Activated CD4-positive, alpha-beta T cell treated with anti-CD3 and anti-CD28 coated beads for 1 hour (primary cell): ENCODE measurements around the gene AGPAT4.
"Not testable (repeated sequence)": the region's sequence is repeated elsewhere in the genome, so short reads cannot be mapped to it uniquely, and the experiment has no call there.

ENCODE experiments used
- DNase-seq: peaks from one replicate; pipeline ENCODE4 v3.0.0-alpha.2; 2020

The AGPAT4 gene

GRCh38 chr6:161198783-161199460 lies 74.9 kb downstream of the AGPAT4 start:
- no peak for DNase-seq

- no peak for DNase-seq
Measured at GRCh38 chr6:161198176-161198575, 75.7 kb downstream of the AGPAT4 start.

GRCh38 chr6:161195386-161195785 lies 78.5 kb downstream of the AGPAT4 start:
- DNase-seq, result no peak

GRCh38 chr6:161194374-161194773 lies 79.5 kb downstream of the AGPAT4 start:
- no peak for DNase-seq

- DNase-seq, result no peak
Measured at GRCh38 chr6:161192636-161193411, 81.0 kb downstream of the AGPAT4 start.

GRCh38 chr6:161191671-161192070 lies 82.2 kb downstream of the AGPAT4 start:
- DNase-seq, result no peak

- DNase-seq, result no peak
Measured at GRCh38 chr6:161191007-161191406, 82.9 kb downstream of the AGPAT4 start.

GRCh38 chr6:161189891-161190290 lies 84.0 kb downstream of the AGPAT4 start:
- no peak for DNase-seq

GRCh38 chr6:161188547-161189465 lies 85.1 kb downstream of the AGPAT4 start:
- DNase-seq, result no peak

GRCh38 chr6:161186173-161186769 lies 87.6 kb downstream of the AGPAT4 start:
- DNase-seq, result no peak

- no peak for DNase-seq
Measured at GRCh38 chr6:161181121-161181520, 92.7 kb downstream of the AGPAT4 start.

GRCh38 chr6:161178155-161178554 lies 95.7 kb downstream of the AGPAT4 start:
- DNase-seq, result not testable (repeated sequence)

GRCh38 chr6:161176428-161176827 lies 97.4 kb downstream of the AGPAT4 start:
- DNase-seq, result not testable (repeated sequence)

- not testable (repeated sequence) for DNase-seq
Measured at GRCh38 chr6:161172769-161173168, 101.1 kb downstream of the AGPAT4 start.

- DNase-seq, result no peak
Measured at GRCh38 chr6:161171207-161171606, 102.7 kb downstream of the AGPAT4 start.

GRCh38 chr6:161169696-161170095 lies 104.2 kb downstream of the AGPAT4 start:
- no peak for DNase-seq

GRCh38 chr6:161169035-161169434 lies 104.8 kb downstream of the AGPAT4 start:
- no peak for DNase-seq

GRCh38 chr6:161168281-161168891 lies 105.5 kb downstream of the AGPAT4 start:
- no peak for DNase-seq

GRCh38 chr6:161166677-161167076 lies 107.2 kb downstream of the AGPAT4 start:
- DNase-seq, result no peak

- DNase-seq, result no peak
Measured at GRCh38 chr6:161166176-161166575, 107.7 kb downstream of the AGPAT4 start.

GRCh38 chr6:161164182-161164625 lies 109.7 kb downstream of the AGPAT4 start:
- DNase-seq, result no peak

- DNase-seq, result no peak
Measured at GRCh38 chr6:161163466-161164181, 110.2 kb downstream of the AGPAT4 start.
